ENCODE results near the gene RNF157. TPM values are rescaled to one million over a fixed set of nuclear protein-coding genes. Genes with fewer than 3 reads are reported as not detected.
"Not testable (repeated sequence)": the region's sequence is repeated elsewhere in the genome, so short reads cannot be mapped to it uniquely, and the experiment has no call there.

The RNF157 gene
- polyA plus RNA-seq, 1 experiment: 1.6 TPM

GRCh38 chr17:76268991-76269981 lies 29.0 kb upstream of the RNF157 start:
- POLR2A ChIA-PET: interaction anchor here (0.5 to 0.6 kb wide), 2 partner anchors 36 to 109 kb away, joined by 5 to 6 read pairs; no protein-coding TSS in a partner anchor
- TF ChIP-seq CTCF (IDR thresholded peaks at IDR 0.05; ENCODE audit: low read depth, low read length): no peak
- CTCF ChIA-PET: interaction anchor here (0.6 to 3.9 kb wide), 4 partner anchors 10 to 148 kb away, joined by 3 to 47 read pairs (median 4); no protein-coding TSS in a partner anchor
- DNase-seq (ENCODE audit: low read depth, low spot score): no peak
- H3K27ac ChIP-seq (ENCODE audit: low read depth, low read length): no peak overlapping the region
- no peaks in the 10 kb centered on the region for H3K9me3 ChIP-seq (ENCODE audit: control insufficient read depth, insufficient read depth, low read length)
- H3K4me3 ChIP-seq (ENCODE audit: low read depth, low read length): no peak overlapping the region
- no peaks in the 10 kb centered on the region for H3K27me3 ChIP-seq (ENCODE audit: control insufficient read depth, insufficient read depth, low read length)

- Histone ChIP-seq H3K27me3 (ENCODE audit: control insufficient read depth, insufficient read depth, low read length) (no peaks in the 10 kb centered on the region), H3K9me3 (ENCODE audit: control insufficient read depth, insufficient read depth, low read length) (no peaks in the 10 kb centered on the region), H3K4me3 (ENCODE audit: low read depth, low read length) (no peak overlapping the region), H3K27ac (ENCODE audit: low read depth, low read length) (no peak overlapping the region)
- TF ChIP-seq CTCF (IDR thresholded peaks at IDR 0.05; ENCODE audit: low read depth, low read length): no peak
- ChIA-PET POLR2A (interaction anchor here (0.6 to 1.2 kb wide), 2 partner anchors 22 to 162 kb away, joined by 3 read pairs; no protein-coding TSS in a partner anchor), CTCF (interaction anchor here (1.1 to 3.9 kb wide), 2 partner anchors 11 to 14 kb away, joined by 4 to 47 read pairs; no protein-coding TSS in a partner anchor)
- no peak for DNase-seq (ENCODE audit: low read depth, low spot score)
Measured at GRCh38 chr17:76268015-76268749, 27.9 kb upstream of the RNF157 start.

- H3K27ac ChIP-seq (ENCODE audit: low read depth, low read length); H3K9me3 ChIP-seq (ENCODE audit: control insufficient read depth, insufficient read depth, low read length); DNase-seq (ENCODE audit: low read depth, low spot score); H3K4me3 ChIP-seq (ENCODE audit: low read depth, low read length); H3K27me3 ChIP-seq (ENCODE audit: control insufficient read depth, insufficient read depth, low read length): not testable (repeated sequence)
- ChIA-PET CTCF (interaction anchor here (0.8 to 3.9 kb wide), 2 partner anchors 12 to 114 kb away, joined by 3 to 47 read pairs; no protein-coding TSS in a partner anchor), POLR2A (interaction anchor here (1.2 kb wide), 1 partner anchor 162 kb away, joined by 3 read pairs; no protein-coding TSS in a partner anchor)
Measured at GRCh38 chr17:76267581-76268001, 27.3 kb upstream of the RNF157 start.

- no peak for TF ChIP-seq CTCF (IDR thresholded peaks at IDR 0.05; ENCODE audit: low read depth, low read length)
- POLR2A ChIA-PET: interaction anchor here (1.2 to 1.4 kb wide), 2 partner anchors 15 to 161 kb away, joined by 3 read pairs; no protein-coding TSS in a partner anchor
- peak overlapping the region; percentile 80 for H3K4me3 ChIP-seq (ENCODE audit: low read depth, low read length)
- no peaks in the 10 kb centered on the region for H3K27me3 ChIP-seq (ENCODE audit: control insufficient read depth, insufficient read depth, low read length)
- CTCF ChIA-PET: interaction anchor here (0.8 to 3.9 kb wide), 2 partner anchors 12 to 114 kb away, joined by 3 to 47 read pairs; no protein-coding TSS in a partner anchor
- no peak for DNase-seq (ENCODE audit: low read depth, low spot score)
- no peaks in the 10 kb centered on the region for H3K9me3 ChIP-seq (ENCODE audit: control insufficient read depth, insufficient read depth, low read length)
- no peak overlapping the region for H3K27ac ChIP-seq (ENCODE audit: low read depth, low read length)
Measured at GRCh38 chr17:76267051-76267576, 26.8 kb upstream of the RNF157 start.
